Fibroblast of mammary gland (primary cell): Measurements from ENCODE around the gene GRM7.
A peak's percentile ranks its signal among the peaks of the same experiment; 100 is the strongest.

ENCODE experiments used
- DNase-seq: peaks from one replicate; pipeline ENCODE4 v3.0.0-alpha.2; 2010; ENCODE audit warnings: low read depth
- H3K4me3 ChIP-seq: 2 replicates; pipeline ENCODE4 v1.5.1; 2011; ENCODE audit warnings: low read depth, mild to moderate bottlenecking, low read length, moderate library complexity; ENCODE audit not compliant: control insufficient read depth
- CTCF ChIP-seq: conservative IDR thresholded peaks from 2 replicates; pipeline ENCODE4 v1.5.1; 2011; ENCODE audit warnings: low read depth, low read length, inconsistent platforms; ENCODE audit not compliant: control insufficient read depth, insufficient read depth

GRM7 gene

GRCh38 chr3:7683426-7683825, 822.5 kb downstream of the GRM7 start:
- H3K4me3 ChIP-seq: no peak overlapping the region
- TF ChIP-seq CTCF: no peak
- peak; percentile 39 for DNase-seq

- no peak overlapping the region for H3K4me3 ChIP-seq
- TF ChIP-seq CTCF: no peak
- no peak for DNase-seq
These were observed 823.3 kb downstream of the GRM7 start for GRCh38 chr3:7684182-7684715.

- no peak for TF ChIP-seq CTCF
These were observed 826.7 kb downstream of the GRM7 start for GRCh38 chr3:7687428-7688147.

GRCh38 chr3:7692866-7693265, 832.0 kb downstream of the GRM7 start:
- TF ChIP-seq CTCF: no peak
- H3K4me3 ChIP-seq: no peak overlapping the region
- no peak for DNase-seq

More at GRCh38 chr3:7687428-7688147, 826.7 kb downstream of the GRM7 start:
- peak; percentile 12 for DNase-seq
- no peak overlapping the region for H3K4me3 ChIP-seq

- DNase-seq: no peak
- TF ChIP-seq CTCF: no peak
- H3K4me3 ChIP-seq: no peak overlapping the region
These were observed 833.1 kb downstream of the GRM7 start for GRCh38 chr3:7693976-7694375.

- DNase-seq: no peak
These were observed 834.1 kb downstream of the GRM7 start for GRCh38 chr3:7695049-7695448.

More at GRCh38 chr3:7695049-7695448, 834.1 kb downstream of the GRM7 start:
- H3K4me3 ChIP-seq: no peak overlapping the region
- no peak for TF ChIP-seq CTCF
